WI38 (cell line): Measurements from ENCODE around the gene SLC25A29.

Experiments
- H3K4me3 ChIP-seq: 2 replicates; pipeline ENCODE4 v1.5.1; 2011; ENCODE audit warnings: low read depth, mild to moderate bottlenecking, control low read depth, low read length
- CTCF ChIP-seq: IDR thresholded peaks from 2 replicates; pipeline ENCODE4 v1.5.1; 2012; ENCODE audit warnings: low read depth, mild to moderate bottlenecking, control low read depth, low read length

The SLC25A29 gene

GRCh38 chr14:100293497-100294212 lies 12.6 kb downstream of the SLC25A29 start:
- no peak for TF ChIP-seq CTCF

GRCh38 chr14:100292776-100293461 lies 13.3 kb downstream of the SLC25A29 start:
- no peak for TF ChIP-seq CTCF
- H3K4me3 ChIP-seq, result no peak overlapping the region

More at GRCh38 chr14:100293497-100294212, 12.6 kb downstream of the SLC25A29 start:
- H3K4me3 ChIP-seq, result no peak overlapping the region

- TF ChIP-seq CTCF, result no peak
- H3K4me3 ChIP-seq, result no peak overlapping the region
Measured at GRCh38 chr14:100292301-100292775, 13.9 kb downstream of the SLC25A29 start.

- no peak for TF ChIP-seq CTCF
Measured at GRCh38 chr14:100291305-100292075, 14.8 kb downstream of the SLC25A29 start.

GRCh38 chr14:100290607-100291304 lies 15.5 kb downstream of the SLC25A29 start:
- no peak overlapping the region for H3K4me3 ChIP-seq
- no peak for TF ChIP-seq CTCF

More at GRCh38 chr14:100291305-100292075, 14.8 kb downstream of the SLC25A29 start:
- H3K4me3 ChIP-seq, result no peak overlapping the region

- no peak for TF ChIP-seq CTCF
- H3K4me3 ChIP-seq, result no peak overlapping the region
Measured at GRCh38 chr14:100289916-100290606, 16.2 kb downstream of the SLC25A29 start.
